ENCODE measurements around the gene SLAMF6.

The SLAMF6 gene

GRCh38 chr1:160522622-160523345 is at the start of gene SLAMF6:
TSS of gene SLAMF6 (minus strand) at chr1:160523255. CDS start at chr1:160523192, 63 bp downstream.
- H3K4me3 ChIP-seq (ENCODE audit: low read depth in 1 of 2, low read length in 2 of 2), result no peak within 1 kb of the TSS
- H3K4me2 ChIP-seq (ENCODE audit: insufficient read depth, low read length), result no peak within 1 kb of the TSS
- H3K4me1 ChIP-seq (ENCODE audit: insufficient read depth, low read length), result peaks cover 25% of the 10 kb centered on the region
- ATAC-seq (ENCODE audit: insufficient read depth, low read depth), result peak; percentile 35; the same call in 2 of the 3 replicates
- no peaks in the 10 kb centered on the region for H3K79me2 ChIP-seq (ENCODE audit: insufficient read depth, low read length)
- no peaks in the 10 kb centered on the region for H3K36me3 ChIP-seq (ENCODE audit: insufficient read depth, low read length)
- H3K27me3 ChIP-seq (ENCODE audit: insufficient read depth, low read length, poor library complexity), result no peaks in the 10 kb centered on the region
- DNase-seq, result no peak
- H3K9ac ChIP-seq (ENCODE audit: low read depth, low read length), result no peak within 1 kb of the TSS
- TF ChIP-seq EZH2 (IDR thresholded peaks at IDR 0.05; ENCODE audit: borderline replicate concordance, low read depth, low read length, severe bottlenecking) (no peak), CTCF (IDR thresholded peaks at IDR 0.05; ENCODE audit: borderline replicate concordance, extremely low read depth, low read length, poor library complexity, severe bottlenecking) (no peak)
- no peaks in the 10 kb centered on the region for H4K20me1 ChIP-seq (ENCODE audit: insufficient read depth, low read length)
- H3K9me3 ChIP-seq (ENCODE audit: insufficient read depth, low read length, severe bottlenecking), result no peaks in the 10 kb centered on the region
- H2AFZ ChIP-seq (ENCODE audit: low read depth, low read length), result no peak within 1 kb of the TSS
- H3K27ac ChIP-seq (ENCODE audit: low read length), result no peak within 1 kb of the TSS

GRCh38 chr1:160570840-160571239 is 47.8 kb upstream of the SLAMF6 start:
- no peaks in the 10 kb centered on the region for H3K9me3 ChIP-seq (ENCODE audit: insufficient read depth, low read length, severe bottlenecking)
- ATAC-seq (ENCODE audit: insufficient read depth, low read depth) (no peak), DNase-seq (no peak)
- no peaks in the 10 kb centered on the region for H4K20me1 ChIP-seq (ENCODE audit: insufficient read depth, low read length)
- no peak overlapping the region for H2AFZ ChIP-seq (ENCODE audit: low read depth, low read length)
- H3K27ac ChIP-seq (ENCODE audit: low read length), result 0 out of 2 replicates have a peak overlapping the region, but pooled peaks have one; percentile 9
- H3K4me1 ChIP-seq (ENCODE audit: insufficient read depth, low read length), result peaks cover 45% of the 10 kb centered on the region
- no peaks in the 10 kb centered on the region for H3K27me3 ChIP-seq (ENCODE audit: insufficient read depth, low read length, poor library complexity)
- H3K9ac ChIP-seq (ENCODE audit: low read depth, low read length), result no peak overlapping the region
- no peak for TF ChIP-seq EZH2 (IDR thresholded peaks at IDR 0.05; ENCODE audit: borderline replicate concordance, low read depth, low read length, severe bottlenecking)
- TF ChIP-seq CTCF (IDR thresholded peaks at IDR 0.05; ENCODE audit: borderline replicate concordance, extremely low read depth, low read length, poor library complexity, severe bottlenecking), result no peak
- H3K79me2 ChIP-seq (ENCODE audit: insufficient read depth, low read length), result 0 out of 2 replicates have a peak, but pooled peaks cover 3% of the 10 kb centered on the region
- H3K36me3 ChIP-seq (ENCODE audit: insufficient read depth, low read length), result no peaks in the 10 kb centered on the region
- H3K4me2 ChIP-seq (ENCODE audit: insufficient read depth, low read length), result no peak overlapping the region
- no peak overlapping the region for H3K4me3 ChIP-seq (ENCODE audit: low read depth in 1 of 2, low read length in 2 of 2)

GRCh38 chr1:160569806-160570205 is 46.8 kb upstream of the SLAMF6 start:
- peaks cover 45% of the 10 kb centered on the region for H3K4me1 ChIP-seq (ENCODE audit: insufficient read depth, low read length)
- no peak for ATAC-seq (ENCODE audit: insufficient read depth, low read depth)

More at GRCh38 chr1:160569806-160570205, 46.8 kb upstream of the SLAMF6 start:
- Histone ChIP-seq H4K20me1 (ENCODE audit: insufficient read depth, low read length) (no peaks in the 10 kb centered on the region), H3K4me2 (ENCODE audit: insufficient read depth, low read length) (no peak overlapping the region), H2AFZ (ENCODE audit: low read depth, low read length) (no peak overlapping the region), H3K9me3 (ENCODE audit: insufficient read depth, low read length, severe bottlenecking) (no peaks in the 10 kb centered on the region), H3K79me2 (ENCODE audit: insufficient read depth, low read length) (0 out of 2 replicates have a peak, but pooled peaks cover 3% of the 10 kb centered on the region), H3K4me3 (ENCODE audit: low read depth in 1 of 2, low read length in 2 of 2) (no peak overlapping the region), H3K36me3 (ENCODE audit: insufficient read depth, low read length) (no peaks in the 10 kb centered on the region), H3K27me3 (ENCODE audit: insufficient read depth, low read length, poor library complexity) (no peaks in the 10 kb centered on the region), H3K27ac (ENCODE audit: low read length) (peak overlapping the region; percentile 94), H3K9ac (ENCODE audit: low read depth, low read length) (peak overlapping the region; percentile 4; the same call in 1 of the 2 replicates)
- DNase-seq, result no peak
- TF ChIP-seq CTCF (IDR thresholded peaks at IDR 0.05; ENCODE audit: borderline replicate concordance, extremely low read depth, low read length, poor library complexity, severe bottlenecking) (no peak), EZH2 (IDR thresholded peaks at IDR 0.05; ENCODE audit: borderline replicate concordance, low read depth, low read length, severe bottlenecking) (no peak)
